ENCODE results near the gene POLA1. TPM values are rescaled to one million over a fixed set of nuclear protein-coding genes. Genes with fewer than 3 reads are reported as not detected.

The POLA1 gene
- total RNA-seq, 4 donors from 2014 or later: 5.7 to 13.9 (median 9.9) TPM

DNA sequence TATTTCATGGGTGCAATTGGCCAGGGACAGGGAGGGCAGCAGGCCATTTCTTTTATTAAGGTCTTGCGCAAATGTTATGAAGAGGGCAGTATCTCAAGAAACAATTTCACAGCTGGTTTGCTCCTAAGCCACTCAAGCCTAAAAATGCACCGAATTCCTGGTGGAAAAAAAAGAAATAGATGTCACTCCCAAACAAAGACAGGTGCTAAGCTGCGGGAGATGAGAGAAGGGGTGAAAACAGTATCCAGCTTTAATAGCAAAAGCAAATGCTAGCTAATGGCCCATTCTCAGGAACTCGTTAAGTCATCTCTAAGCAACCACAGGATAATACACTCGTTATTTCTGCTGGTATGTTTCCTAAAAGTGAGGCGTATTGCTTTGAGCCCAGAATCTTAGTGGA, 205.7 kb downstream of the POLA1 start:
- ATAC-seq (ENCODE audit: low FRiP score): no peak
- no peak for TF ChIP-seq CTCF (IDR thresholded peaks at IDR 0.05)
- no peak for DNase-seq (ENCODE audit: low spot score)

DNA sequence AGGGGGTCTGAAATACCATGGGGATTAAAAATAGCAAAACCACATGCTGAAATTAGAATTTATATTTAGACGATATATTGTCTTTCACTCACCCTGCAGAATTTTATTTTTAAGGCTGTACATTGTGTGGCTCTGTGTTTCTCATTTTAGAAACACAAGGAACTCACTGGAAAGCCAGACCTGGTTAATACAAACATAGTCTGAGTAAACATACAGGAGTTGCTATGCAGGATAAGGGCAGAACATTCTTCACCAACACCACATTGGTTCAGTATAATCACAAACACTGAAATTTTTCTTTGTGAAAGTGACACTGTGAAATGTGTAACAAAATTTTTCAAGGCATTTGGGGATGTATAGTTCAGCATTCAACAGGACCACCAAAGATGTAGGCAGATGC, 206.5 kb downstream of the POLA1 start:
- TF ChIP-seq CTCF (IDR thresholded peaks at IDR 0.05): no peak
- DNase-seq (ENCODE audit: low spot score) (no peak), ATAC-seq (ENCODE audit: low FRiP score) (no peak)

DNA sequence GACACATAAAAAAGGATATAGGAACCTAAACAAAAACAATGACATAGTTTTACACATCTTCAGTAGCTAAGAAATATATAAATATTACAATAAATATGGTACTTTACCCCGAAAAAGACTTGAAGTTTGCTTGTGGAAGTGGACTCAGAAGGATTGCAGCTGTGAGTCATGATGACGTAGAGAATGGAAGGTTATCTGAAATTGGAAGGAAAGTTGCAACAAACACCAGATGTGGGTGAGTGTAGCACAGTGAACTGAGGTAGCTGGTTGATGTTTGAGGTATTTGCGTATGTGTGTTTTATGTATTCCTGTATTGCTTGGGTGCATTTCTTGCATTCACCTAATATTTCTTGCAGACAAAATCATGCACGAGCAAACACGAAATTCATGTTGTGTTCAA, 209.1 kb downstream of the POLA1 start:
- no peak for TF ChIP-seq CTCF (IDR thresholded peaks at IDR 0.05)
- ATAC-seq (ENCODE audit: low FRiP score) (no peak), DNase-seq (ENCODE audit: low spot score) (no peak)

GRCh38 chrX:24918715-24919114, 225.0 kb downstream of the POLA1 start:
- DNase-seq (ENCODE audit: low spot score) (no peak), ATAC-seq (ENCODE audit: low FRiP score) (no peak)
- TF ChIP-seq CTCF (IDR thresholded peaks at IDR 0.05): no peak

GRCh38 chrX:24920769-24921168, 227.1 kb downstream of the POLA1 start:
- no peak for ATAC-seq (ENCODE audit: low FRiP score)
- DNase-seq (ENCODE audit: low spot score): no peak
- no peak for TF ChIP-seq CTCF (IDR thresholded peaks at IDR 0.05)

DNA sequence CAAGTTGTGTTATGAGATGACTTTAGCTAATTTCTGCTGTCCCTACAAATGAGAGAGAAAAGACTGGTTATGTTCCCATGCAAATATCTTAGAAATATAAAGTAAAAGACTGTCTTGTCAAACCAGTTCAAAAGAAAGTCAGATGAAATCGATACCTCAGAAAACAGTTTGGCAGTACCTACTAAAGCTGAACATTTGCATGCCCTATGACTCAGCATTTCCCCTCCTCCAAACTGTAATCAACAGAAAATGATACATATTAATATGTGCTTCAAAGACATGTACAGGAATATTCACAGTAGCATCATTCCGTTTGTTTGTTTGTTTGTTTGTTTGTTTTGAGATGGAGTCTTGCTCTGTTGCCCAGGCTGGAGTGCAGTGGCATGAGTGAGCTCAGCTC, 231.7 kb downstream of the POLA1 start:
- no peak for TF ChIP-seq CTCF (IDR thresholded peaks at IDR 0.05)
- ATAC-seq (ENCODE audit: low FRiP score): no peak
- no peak for DNase-seq (ENCODE audit: low spot score)

- ATAC-seq (ENCODE audit: low FRiP score) (no peak), DNase-seq (ENCODE audit: low spot score) (no peak)
- no peak for TF ChIP-seq CTCF (IDR thresholded peaks at IDR 0.05)
These were observed 233.7 kb downstream of the POLA1 start for GRCh38 chrX:24927372-24927771.
